CD4-positive, alpha-beta T cell treated with Interleukin-17A for 1 hour (primary cell): ENCODE data around the gene CLIP4.
"Not testable (repeated sequence)": the region's sequence is repeated elsewhere in the genome, so short reads cannot be mapped to it uniquely, and the experiment has no call there.

Source experiments
- DNase-seq: peaks from one replicate; pipeline ENCODE4 v3.0.0-alpha.2; 2020

The CLIP4 gene, protein sequence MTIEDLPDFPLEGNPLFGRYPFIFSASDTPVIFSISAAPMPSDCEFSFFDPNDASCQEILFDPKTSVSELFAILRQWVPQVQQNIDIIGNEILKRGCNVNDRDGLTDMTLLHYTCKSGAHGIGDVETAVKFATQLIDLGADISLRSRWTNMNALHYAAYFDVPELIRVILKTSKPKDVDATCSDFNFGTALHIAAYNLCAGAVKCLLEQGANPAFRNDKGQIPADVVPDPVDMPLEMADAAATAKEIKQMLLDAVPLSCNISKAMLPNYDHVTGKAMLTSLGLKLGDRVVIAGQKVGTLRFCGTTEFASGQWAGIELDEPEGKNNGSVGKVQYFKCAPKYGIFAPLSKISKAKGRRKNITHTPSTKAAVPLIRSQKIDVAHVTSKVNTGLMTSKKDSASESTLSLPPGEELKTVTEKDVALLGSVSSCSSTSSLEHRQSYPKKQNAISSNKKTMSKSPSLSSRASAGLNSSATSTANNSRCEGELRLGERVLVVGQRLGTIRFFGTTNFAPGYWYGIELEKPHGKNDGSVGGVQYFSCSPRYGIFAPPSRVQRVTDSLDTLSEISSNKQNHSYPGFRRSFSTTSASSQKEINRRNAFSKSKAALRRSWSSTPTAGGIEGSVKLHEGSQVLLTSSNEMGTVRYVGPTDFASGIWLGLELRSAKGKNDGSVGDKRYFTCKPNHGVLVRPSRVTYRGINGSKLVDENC

DNA sequence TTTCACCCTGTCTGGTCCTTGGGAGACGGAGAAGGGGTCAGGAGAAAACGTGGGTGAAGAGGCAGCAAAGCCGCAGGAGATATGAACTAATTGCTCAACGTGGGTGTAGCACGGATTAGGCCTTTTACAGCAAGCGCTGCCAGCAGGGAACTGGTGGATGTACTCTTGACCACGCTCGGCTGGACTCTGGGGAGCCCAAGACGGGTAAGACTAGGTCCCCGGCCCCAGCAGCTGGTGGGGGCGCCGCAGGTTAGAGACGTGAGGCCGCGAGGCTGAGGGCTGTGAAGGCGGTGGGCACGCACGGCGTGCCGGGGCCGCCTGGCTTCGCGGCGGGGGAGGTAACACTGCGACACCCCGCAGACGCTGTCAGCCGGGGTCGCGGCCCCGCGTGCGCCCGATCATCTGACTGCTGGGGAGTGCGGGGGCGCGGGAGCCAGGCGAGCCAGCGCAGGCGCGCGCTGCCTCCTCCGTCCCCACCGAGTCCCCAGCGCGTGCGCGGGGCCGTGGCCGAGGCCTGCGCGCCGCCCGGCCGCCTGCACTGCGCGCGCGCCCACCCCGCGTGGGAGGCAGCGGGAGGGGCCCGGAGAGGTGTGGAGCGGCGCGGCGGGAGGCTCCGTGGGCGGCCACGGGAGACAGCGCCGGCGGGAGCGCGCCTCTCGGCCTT is at the start of gene CLIP4:
TSS of gene CLIP4 (plus strand) at position 470 of the 664 bp plus-strand sequence. CDS start 5,974 bp downstream, outside the sequence.
- peak; percentile 76 for DNase-seq

DNA sequence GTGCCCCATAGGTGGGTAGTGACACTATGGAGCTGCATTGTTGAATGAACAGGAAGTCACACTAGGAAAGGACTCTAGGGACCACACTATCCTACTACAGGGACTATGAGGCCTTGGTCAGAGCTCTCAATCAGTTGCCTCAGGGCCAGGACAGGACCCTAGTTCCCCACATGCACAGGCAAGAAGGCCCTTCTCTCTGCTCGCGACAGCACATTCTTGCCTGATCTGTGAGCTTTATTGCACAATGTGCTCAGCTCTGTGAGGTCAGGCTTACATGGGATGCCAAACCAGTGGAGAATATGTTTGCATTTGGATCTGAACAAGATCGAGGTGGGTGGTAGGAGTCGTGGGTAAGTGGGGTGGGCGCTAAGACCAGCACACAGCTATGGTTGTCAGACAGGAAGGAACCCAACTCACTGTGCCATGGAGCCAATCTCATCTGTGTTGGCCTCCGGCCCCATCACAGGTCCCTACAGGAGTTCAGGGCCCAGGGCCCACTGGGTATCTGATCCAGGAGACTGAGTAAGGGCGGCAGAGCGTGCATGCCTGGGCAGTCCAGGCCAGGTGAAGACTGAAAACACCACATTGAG is 48.8 kb upstream of the CLIP4 start:
- DNase-seq = no peak

DNA sequence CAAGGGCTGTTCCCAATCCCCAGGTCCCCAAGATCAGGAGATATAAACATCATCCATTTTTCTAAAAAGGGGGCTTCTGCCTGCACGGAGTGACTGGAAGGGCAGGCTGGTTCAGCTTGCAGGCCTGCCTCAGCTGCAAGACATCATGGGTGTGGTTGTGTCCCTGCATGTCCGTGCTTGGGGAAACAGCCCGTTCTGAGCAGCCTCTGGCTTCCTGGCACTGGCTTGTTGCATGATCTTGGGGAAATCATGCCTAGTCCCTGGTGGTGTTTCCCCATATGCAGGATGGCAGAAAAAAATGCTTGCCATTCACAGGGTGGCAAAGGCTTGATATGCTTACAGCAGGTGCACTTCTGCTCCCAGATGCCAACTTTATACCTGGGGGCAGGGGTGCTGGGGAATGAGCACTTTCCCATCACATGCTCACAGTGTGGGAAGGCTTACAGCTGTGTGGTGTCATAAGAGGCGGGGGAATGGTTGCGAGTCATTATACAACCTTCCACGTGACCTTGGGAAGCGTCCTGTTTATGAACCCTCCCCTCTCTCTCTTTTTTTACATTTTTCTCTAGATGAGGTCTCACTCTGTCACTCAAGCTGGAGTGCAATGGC is 48.1 kb upstream of the CLIP4 start:
- DNase-seq = no peak

DNA sequence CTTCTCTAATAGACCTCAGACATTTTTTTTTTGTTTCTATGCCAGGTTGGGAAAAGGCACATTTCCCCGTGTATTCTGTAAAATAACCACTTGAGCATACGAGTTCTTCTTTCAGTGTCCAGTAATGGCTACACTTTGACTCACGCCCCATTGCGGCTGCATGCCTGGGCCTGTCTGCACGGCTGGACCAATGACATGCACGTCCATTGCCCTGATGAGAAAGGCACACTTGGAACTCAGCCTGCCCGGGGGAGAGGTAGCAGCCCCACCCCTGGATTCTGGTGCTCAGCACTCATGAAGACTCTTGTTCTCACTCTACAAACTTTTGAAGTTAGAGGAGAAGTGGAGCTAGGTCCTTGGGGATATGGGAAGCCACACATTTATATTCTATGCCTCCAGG is 46.7 kb upstream of the CLIP4 start:
- DNase-seq = no peak

DNA sequence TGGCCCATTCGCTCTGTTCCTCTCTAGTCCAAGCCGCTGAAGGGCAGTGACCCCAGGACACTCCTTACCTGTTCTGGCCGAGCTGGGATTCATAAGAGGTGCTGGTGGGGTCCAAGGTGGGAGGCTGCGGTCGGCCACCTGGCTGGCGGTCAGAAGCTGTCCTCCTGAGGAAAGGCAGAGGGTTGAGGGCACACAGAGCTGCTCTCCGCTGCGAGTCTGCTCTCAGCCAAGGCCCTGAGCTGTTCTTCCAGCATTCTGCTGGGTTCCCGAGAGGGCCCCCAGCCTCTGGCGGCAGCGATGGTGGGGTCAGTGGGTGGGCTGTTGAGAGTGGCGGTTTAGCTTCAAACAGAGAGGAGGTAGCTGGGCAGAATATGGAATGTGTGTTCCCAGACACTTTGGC is 44.7 kb upstream of the CLIP4 start:
- no peak for DNase-seq

DNA sequence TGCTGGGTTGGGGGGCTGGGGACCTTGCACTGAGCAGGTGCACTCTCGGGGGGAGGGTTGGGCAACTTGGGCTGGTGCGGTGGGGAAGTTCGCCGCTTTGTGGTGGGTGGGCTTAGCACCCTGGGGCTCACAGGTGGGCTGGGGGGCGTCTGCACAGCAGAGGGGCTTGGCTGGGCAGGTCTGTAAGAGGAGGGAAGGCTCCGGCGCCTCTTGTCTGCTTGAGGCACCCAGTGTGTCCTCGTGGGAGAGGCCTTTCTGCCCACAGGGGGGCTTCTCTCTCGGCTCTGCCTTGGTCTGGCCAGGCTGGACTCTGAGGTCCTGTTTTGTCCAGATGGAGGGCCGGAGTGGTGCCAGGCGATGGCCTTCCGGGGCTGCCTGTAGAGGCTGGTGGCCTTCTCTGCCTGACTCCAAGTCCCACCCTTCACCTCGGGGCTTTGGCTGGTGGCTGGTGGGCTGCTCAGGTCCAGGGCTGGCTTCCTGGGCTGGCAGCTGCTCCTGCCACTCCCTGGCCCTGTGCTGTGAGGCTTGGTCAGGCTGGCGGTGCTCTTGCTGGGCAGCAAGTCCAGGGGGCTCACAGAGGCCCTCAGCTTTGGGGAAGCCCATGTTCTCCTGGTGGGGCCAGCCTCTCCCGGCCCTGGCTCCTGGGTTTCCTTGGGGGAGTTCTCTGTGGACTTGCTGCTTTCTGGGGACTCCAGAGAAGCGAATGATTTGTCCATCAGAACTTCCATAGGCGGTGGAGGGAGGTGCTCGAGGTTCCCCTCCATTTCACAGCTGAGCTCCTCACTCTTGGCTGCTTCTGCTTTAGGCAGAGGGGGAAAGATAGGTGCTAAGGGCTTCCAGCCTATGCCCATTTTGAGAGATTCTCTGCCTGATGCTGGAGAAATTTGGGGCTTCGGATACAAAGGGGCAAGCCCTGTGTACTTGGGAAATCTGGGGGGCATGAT is 43.9 kb upstream of the CLIP4 start:
- no peak for DNase-seq

DNA sequence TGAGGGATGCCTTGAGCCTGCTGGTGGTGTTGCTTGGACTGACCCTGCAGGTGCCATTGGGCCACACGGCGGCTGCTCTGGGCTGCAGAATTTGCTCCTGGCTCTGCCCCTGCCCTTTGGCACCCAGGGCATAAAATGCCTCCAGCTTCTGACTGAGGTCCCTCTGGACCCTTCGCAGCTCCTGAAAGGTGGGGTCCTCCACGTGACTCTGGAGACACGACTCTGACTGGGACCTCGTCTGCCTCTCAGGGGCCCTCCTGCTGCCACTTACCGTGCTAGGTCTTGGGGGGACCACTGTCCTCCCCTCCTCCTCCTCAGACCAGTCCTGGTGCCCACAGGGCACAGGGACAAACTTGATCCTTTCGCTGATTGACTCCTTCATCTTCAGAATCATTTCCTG is 43.0 kb upstream of the CLIP4 start:
- DNase-seq = no peak

DNA sequence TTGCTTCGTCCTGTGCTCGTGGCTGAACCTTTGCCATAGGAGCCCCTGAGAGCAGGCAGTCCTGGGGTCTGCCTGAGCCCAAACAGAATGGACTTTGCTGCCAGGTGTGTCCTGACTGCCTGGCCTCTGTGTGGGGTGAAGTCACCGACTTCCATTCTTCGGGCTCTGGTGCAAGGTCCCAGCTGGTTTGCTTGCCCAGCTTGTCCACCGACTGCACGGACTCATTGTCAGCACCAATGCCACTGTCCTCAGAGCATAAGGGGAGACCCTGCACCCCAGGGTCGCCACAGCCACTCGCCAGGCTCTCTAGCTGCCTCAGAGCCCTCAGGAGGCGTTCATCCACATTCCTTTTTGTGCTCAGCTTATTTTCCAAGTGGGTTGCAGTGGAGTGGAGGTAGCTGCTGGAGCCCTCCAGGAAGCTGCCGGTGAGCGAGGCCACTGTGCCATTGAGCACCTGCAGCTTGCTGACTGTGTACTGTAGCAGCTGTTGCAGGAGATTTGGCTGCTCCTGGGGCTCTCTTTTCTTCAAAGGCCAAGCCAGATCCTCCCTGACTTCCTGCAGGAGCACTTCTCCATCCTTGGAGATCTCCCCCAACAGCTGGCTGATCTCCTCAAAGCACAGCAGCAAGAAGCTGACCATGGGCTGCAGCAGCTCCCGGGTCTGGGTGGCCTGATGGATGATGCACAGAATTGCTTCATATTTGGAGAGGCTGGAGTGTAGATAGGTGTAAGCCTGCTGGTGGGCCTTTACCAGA is 42.1 kb upstream of the CLIP4 start:
- no peak for DNase-seq

DNA sequence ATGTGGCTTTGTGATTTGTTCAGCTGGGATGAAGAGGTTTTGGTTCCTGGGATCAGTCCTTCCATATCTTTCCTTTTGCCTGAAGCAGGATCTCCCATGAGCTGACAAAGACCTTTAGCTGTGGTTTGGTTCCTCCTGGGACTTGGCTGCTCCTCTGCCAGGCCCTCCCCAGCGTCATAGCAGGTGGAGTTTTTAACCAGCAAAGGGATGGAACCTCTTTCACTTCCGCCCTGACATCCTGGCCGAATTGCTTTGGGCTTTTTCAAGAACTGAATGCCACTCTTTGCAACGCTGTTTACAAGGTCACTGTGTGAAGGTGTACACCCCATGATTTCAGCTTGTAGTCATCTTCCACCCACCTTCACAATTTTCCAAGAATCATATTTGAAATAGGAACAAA is 41.3 kb upstream of the CLIP4 start:
- DNase-seq = no peak

DNA sequence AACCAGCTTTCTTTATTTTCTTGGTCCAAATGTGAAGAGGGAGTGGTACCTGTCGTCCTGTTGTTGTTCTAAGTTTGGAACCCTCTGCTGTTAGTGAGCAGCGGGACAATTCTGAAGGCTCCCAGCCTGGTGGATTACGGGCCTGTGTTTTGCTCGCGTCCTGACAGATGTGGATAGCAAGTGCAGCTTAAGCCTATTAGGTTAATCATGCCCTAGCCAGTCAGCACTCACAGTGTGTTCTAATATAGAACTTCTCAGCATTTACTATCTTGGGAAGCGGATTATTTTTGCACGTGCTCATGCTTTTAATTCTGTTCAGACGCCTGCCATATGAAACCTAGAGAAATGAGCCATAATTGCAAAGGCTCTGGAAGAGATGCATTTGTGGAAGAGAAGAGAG is 40.8 kb upstream of the CLIP4 start, which contains the start of gene PCARE:
TSS of gene PCARE (minus strand) at position 113 of the 400 bp plus-strand sequence. CDS start 262 bp downstream, outside the sequence.
- DNase-seq = no peak

DNA sequence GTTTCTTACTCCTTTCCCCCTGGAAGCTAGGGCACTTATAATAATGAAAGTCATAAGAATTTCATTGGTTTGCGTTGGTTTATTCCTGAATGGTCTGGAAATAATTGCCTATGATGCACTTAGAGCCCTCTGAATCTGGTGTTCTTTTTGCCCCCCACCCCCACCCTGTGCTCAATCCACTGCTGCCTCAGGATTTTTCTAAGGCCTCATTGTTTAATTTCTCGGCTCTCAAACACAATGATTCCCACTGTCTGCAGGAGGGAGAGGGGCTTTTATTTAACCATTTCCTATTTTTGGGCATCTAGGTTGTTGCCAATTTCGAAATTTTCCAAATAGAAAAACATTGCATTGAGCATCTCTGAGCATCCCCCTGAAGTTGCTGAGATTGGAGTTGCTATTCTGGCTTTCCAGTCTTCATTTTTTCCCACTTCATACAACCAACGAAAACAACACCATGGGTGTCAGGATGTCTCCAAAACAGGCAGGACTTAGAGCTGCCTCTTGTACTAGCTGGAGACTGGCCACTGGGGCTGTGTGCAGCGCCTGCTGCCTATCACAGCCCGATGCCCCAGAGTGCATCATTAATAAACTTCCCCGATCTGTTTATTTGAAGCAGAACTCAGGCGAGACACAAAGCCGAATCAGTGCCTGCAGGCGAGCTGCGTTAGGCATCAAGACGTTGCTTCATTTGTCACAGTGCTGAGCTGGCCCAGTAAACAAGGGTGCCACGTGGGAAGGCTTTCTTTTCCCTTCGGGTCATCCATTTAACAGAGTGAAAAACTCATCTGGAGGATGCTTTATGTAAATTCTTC is 39.1 kb upstream of the CLIP4 start:
- no peak for DNase-seq

DNA sequence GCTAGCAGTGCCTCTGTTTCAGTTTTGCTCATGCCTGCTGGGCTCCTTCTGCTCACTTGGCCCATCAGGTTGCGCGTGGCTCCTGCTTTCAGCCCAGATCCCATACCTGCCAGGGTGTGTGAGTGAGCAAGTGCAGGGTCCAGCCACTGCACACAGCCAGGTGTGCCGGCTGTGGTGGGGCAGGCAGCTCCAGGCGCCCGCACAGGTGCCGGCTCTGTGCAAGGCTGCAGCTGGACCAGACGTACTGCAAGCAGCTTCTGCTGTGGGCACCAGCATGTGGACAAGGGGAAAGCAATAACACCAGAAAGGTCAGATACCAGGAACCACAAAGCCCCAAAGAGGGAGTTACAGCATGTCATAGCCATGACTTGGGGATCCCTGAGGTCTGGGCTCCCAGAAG is 35.3 kb upstream of the CLIP4 start:
- no peak for DNase-seq

DNA sequence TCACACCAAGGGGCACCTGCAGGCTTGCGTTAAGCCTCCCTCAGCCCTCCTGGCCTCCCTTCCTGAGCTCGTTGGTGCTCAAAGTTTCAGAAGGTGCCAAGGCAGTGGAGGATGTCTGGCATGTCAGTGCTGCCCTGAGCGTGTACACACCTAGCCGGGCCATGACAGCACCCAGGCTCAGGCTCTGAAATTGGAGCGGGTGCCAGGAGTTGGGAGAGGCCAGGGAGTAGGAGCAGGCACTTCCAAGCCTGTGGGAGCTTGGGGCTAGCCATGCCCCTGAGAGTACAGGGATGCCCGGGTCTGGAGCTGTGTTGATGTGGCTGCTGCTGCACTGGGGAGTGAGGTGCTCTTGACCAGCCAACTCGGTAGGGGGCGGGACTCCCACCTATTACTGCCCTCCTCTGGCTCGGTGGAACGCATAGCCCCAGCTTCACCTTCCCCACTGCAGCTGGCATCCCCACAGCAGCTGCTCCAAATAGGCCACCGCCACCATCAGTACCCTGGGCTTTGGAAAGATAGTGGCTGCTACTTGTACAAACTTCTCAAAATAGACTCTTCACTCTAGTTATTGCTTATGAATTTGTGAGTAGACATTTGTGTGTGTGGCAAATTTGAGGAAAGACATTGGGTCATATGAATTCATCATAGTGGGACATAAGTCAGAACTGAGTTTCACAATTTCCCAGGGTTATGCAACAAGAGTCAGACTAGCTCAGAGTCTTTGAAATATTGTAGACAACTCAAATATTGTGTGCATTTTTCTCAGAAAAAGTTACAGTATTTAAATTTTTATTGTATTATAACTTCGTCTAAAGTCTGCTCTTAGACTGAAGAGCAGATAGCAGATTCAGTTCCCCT is 34.1 kb upstream of the CLIP4 start:
- DNase-seq = no peak

DNA sequence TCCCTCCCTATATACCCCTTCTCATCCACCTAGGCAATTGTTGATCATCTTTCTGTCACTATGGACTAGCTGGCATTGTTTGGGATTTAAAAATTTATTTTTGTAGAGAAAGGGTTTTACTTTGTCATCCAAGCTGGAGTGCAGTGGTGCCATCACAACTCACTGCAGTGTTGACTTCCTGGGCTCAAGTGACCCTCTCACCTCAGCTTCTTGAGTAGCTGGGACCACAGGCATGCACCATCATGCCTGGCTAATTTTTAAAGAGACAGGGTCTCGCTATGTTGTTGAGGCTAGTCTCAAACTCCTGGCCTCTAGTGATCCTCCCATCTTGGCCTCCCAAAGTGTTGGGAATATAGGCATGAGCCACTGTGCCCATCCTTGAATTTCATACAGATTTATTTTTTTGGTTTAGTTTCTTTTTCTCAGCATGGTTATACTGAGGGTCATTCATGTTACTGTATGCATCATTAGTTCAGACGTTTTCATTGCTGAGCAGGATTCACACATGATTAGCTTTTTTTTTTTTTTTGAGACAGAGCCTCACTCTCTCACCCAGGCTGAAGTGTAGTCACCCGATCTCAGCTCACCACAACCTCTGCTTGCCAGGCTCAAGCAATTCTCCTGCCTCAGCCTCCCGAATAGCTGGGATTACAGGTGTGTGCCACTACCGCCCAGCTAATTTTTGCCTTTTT is 32.3 kb upstream of the CLIP4 start:
- no peak for DNase-seq

DNA sequence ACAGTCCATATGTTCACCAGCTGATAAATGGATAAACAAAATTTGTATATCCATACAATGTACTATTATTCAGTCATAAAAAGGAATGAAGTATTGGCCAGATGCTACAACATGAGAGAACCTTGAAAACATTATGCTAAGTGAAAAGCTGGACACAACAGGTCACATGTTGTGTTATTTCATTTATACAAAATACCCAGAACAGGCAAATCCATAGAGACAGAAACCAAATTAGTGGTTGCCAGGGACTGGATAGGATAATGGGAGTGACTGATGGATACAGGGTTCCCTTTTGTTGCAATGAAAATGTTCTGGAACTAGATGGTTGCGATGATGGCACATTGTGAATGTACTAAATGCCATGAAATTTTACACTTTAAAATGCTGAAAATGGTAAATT is 30.7 kb upstream of the CLIP4 start:
- DNase-seq = no peak

DNA sequence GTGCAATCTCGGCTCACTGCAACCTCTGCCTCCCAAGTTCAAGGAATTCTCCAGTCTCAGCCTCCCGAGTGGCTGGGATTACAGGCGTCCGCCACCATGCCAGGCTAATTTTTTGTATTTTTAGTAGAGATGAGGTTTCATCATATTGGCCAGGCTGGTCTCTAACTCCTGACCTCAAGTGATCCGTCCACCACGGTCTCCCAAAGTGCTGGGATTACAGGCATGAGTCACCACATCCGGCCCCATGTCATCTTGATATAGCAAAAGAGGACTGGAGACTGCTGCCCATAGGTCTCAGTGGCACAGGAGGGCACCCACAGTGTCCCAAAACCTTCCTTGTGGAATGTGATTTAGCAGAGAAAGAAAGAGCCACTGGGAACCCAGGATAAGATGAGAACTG is 24.9 kb upstream of the CLIP4 start:
- not testable (repeated sequence) for DNase-seq

DNA sequence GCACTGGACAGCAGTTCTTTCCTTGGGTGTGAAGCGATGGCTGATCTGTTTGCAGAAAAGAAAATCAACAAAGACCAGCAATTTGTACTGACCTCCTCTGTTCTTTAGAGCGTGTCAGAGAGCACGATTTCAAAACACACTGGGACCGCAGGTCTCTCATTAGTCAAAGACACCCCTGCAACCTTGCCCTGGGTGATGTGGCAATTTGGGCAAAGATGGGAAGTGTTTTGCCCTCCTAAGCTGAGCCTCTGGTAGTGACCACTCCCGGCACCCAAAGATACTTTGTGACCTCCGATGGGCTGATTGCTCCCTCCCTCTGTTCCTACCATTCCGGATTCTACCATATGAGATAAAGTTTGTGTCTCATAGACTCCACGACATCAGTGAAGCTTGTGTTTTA is 18.2 kb upstream of the CLIP4 start:
- DNase-seq = no peak

DNA sequence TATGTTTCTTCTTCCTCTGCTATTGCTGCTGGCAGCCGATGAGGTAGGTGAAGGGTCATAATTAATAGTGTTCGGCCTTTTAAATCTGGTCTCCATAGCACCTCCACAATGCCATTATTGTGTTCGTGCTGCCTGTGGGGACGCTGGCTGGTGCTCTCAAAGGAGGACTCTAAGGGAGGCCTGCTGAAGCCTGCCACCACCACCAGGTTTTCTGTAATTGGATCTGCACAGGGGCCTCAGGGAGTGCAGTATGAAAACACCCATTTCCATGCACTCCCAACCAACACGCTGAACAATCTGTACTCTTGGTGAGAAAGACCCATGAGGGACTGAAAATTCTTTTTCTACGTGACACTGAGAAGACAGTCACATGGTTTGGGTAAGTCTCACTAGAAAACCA is 17.6 kb upstream of the CLIP4 start:
- no peak for DNase-seq
